Gastroesophageal sphincter (tissue), 3 donors: Measurements from ENCODE around the gene FGF16.

Source experiments
- EP300 ChIP-seq: sonication (generic); formaldehyde crosslinking; IDR thresholded peaks from one replicate; pipeline ENCODE4 v1.6.1; 2017; ENCODE audit warnings: antibody characterized with exemption, mild to moderate bottlenecking
- POLR2A ChIP-seq, 2 donors: fragments of 450-650 bp; IDR thresholded peaks; one replicate each; pipeline ENCODE4 v1.6.1; 2017; ENCODE audit warnings: antibody characterized with exemption in 2 of 2, mild to moderate bottlenecking in 2 of 2, moderate library complexity in 1 of 2
- POLR2AphosphoS5 ChIP-seq: sonication (generic); formaldehyde crosslinking; IDR thresholded peaks from one replicate; pipeline ENCODE4 v1.6.1; 2017; ENCODE audit warnings: antibody characterized with exemption
- TF ChIP-seq, protein P1 (sequence below), 4 experiments: fragments of 200-600 bp in 2 of 4; fragments of 450-650 bp in 2 of 4; sonication (generic) in 1 of 4; IDR thresholded peaks; one replicate each; pipeline ENCODE4 v1.5.1; 2017 to 2019; ENCODE audit warnings: antibody characterized with exemption in 4 of 4, mild to moderate bottlenecking in 2 of 4, moderate library complexity in 2 of 4

DNA sequence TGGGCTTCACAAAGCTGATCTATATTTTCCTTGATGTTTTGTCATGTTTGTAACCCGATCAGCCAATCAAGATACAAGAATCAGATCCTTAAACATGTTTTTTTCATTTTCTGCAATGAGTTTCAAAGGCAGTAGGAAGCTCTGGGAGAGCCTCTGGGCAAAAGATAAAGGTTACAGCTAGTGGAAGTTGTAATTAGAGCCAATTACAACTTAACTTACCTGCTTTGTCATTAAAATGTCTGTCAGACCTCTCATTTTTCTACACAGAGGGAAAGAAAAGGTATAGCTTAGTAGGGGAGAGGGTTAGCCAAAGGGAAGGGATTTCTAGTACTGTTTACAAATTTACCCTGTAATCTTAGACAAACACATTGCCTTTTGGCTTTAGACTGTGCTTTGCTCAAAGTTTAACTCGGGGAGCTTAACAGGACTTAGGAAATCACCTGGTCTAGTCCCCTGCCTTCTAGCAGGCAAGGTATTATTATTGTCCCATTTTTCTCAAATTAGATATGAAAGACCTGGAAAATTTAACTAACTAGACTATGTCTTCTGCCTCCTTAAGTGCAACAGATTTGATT lies 55.8 kb downstream of the FGF16 start:
- no peak for TF ChIP-seq POLR2A (IDR thresholded peaks at IDR 0.05)
- TF ChIP-seq, protein P1, sequence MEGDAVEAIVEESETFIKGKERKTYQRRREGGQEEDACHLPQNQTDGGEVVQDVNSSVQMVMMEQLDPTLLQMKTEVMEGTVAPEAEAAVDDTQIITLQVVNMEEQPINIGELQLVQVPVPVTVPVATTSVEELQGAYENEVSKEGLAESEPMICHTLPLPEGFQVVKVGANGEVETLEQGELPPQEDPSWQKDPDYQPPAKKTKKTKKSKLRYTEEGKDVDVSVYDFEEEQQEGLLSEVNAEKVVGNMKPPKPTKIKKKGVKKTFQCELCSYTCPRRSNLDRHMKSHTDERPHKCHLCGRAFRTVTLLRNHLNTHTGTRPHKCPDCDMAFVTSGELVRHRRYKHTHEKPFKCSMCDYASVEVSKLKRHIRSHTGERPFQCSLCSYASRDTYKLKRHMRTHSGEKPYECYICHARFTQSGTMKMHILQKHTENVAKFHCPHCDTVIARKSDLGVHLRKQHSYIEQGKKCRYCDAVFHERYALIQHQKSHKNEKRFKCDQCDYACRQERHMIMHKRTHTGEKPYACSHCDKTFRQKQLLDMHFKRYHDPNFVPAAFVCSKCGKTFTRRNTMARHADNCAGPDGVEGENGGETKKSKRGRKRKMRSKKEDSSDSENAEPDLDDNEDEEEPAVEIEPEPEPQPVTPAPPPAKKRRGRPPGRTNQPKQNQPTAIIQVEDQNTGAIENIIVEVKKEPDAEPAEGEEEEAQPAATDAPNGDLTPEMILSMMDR (IDR thresholded peaks at IDR 0.05), result no peak
- TF ChIP-seq EP300, result no peak
- no peak for TF ChIP-seq POLR2AphosphoS5
